T-helper 2 cell (primary cell): ENCODE data around the gene ABHD16A.
A peak's percentile ranks its signal among the peaks of the same experiment; 100 is the strongest.
"Not testable (repeated sequence)": the region's sequence is repeated elsewhere in the genome, so short reads cannot be mapped to it uniquely, and the experiment has no call there.

Experiments
- DNase-seq, 5 experiments: peaks; one replicate each; pipeline versions ENCODE4 v3.0.0 to v3.0.0-alpha.2; 2012 to 2022

ABHD16A gene

GRCh38 chr6:31713991-31714684 is 11.0 kb upstream of the ABHD16A start:
- DNase-seq: no peak

GRCh38 chr6:31713465-31713864 is 10.3 kb upstream of the ABHD16A start:
- no peak for DNase-seq

GRCh38 chr6:31712296-31712695 is 9.2 kb upstream of the ABHD16A start:
- peak in 1 of 5 experiments; percentile 63 for DNase-seq

- DNase-seq: no peak
Observed at GRCh38 chr6:31711233-31711632, 8.1 kb upstream of the ABHD16A start.

- no peak for DNase-seq
Observed at GRCh38 chr6:31710523-31711219, 7.5 kb upstream of the ABHD16A start.

- DNase-seq: not testable (repeated sequence)
Observed at GRCh38 chr6:31709157-31709556, 6.0 kb upstream of the ABHD16A start.

GRCh38 chr6:31708224-31708623 is 5.1 kb upstream of the ABHD16A start:
- DNase-seq: no peak

GRCh38 chr6:31707701-31708100 is 4.6 kb upstream of the ABHD16A start:
- DNase-seq: no peak

GRCh38 chr6:31706599-31706998 is 3.5 kb upstream of the ABHD16A start, which contains the start of gene LY6G6F:
LY6G6F (plus strand) TSS chr6:31706866; CDS start chr6:31706907, 41 bp downstream.
- DNase-seq: no peak

- DNase-seq: no peak
Observed at GRCh38 chr6:31705931-31706330, 2.8 kb upstream of the ABHD16A start.

- peak in 2 of 5 experiments; percentile 6 to 42 for DNase-seq
Observed at GRCh38 chr6:31702405-31702818, 712 bp downstream of the ABHD16A start.

GRCh38 chr6:31701666-31702404 is 1.3 kb downstream of the ABHD16A start:
- DNase-seq: no peak

- DNase-seq: no peak
Observed at GRCh38 chr6:31700740-31701401, 2.3 kb downstream of the ABHD16A start.

- DNase-seq: peak in 1 of 5 experiments; percentile 49
Observed at GRCh38 chr6:31697555-31697954, 5.6 kb downstream of the ABHD16A start.

- no peak for DNase-seq
Observed at GRCh38 chr6:31693535-31693934, 9.6 kb downstream of the ABHD16A start.

GRCh38 chr6:31692886-31693285 is 10.2 kb downstream of the ABHD16A start:
- no peak for DNase-seq

- no peak for DNase-seq
Observed at GRCh38 chr6:31692353-31692752, 10.8 kb downstream of the ABHD16A start.

GRCh38 chr6:31691564-31692108 is 11.5 kb downstream of the ABHD16A start:
- DNase-seq: no peak

- no peak for DNase-seq
Observed at GRCh38 chr6:31691078-31691463, 12.1 kb downstream of the ABHD16A start.

GRCh38 chr6:31690231-31691077 is 12.7 kb downstream of the ABHD16A start:
- DNase-seq: no peak

GRCh38 chr6:31689249-31690110 is 13.6 kb downstream of the ABHD16A start:
- no peak for DNase-seq
